ENCODE data around the gene EPM2AIP1.
A peak's percentile ranks its signal among the peaks of the same experiment; 100 is the strongest.
"Not testable (repeated sequence)": the region's sequence is repeated elsewhere in the genome, so short reads cannot be mapped to it uniquely, and the experiment has no call there.

EPM2AIP1 gene

DNA sequence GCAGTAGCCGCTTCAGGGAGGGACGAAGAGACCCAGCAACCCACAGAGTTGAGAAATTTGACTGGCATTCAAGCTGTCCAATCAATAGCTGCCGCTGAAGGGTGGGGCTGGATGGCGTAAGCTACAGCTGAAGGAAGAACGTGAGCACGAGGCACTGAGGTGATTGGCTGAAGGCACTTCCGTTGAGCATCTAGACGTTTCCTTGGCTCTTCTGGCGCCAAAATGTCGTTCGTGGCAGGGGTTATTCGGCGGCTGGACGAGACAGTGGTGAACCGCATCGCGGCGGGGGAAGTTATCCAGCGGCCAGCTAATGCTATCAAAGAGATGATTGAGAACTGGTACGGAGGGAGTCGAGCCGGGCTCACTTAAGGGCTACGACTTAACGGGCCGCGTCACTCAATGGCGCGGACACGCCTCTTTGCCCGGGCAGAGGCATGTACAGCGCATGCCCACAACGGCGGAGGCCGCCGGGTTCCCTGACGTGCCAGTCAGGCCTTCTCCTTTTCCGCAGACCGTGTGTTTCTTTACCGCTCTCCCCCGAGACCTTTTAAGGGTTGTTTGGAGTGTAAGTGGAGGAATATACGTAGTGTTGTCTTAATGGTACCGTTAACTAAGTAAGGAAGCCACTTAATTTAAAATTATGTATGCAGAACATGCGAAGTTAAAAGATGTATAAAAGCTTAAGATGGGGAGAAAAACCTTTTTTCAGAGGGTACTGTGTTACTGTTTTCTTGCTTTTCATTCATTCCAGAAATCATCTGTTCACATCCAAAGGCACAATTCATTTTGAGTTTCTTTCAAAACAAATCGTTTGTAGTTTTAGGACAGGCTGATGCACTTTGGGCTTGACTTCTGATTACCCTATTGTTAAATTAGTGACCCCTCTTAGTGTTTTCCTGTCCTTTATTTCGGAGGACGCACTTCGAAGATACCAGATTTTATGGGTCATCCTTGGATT, 674 bp upstream of the EPM2AIP1 start, which contains the start of gene MLH1:
Gene MLH1, plus strand, starts transcription at position 193 of the 958 bp plus-strand sequence. Its CDS starts 30 bp downstream, at position 223.
- DNase-seq (ENCODE audit: insufficient read length, low spot score): peak; percentile 98
- peak; percentile 96 for FAIRE-seq

DNA sequence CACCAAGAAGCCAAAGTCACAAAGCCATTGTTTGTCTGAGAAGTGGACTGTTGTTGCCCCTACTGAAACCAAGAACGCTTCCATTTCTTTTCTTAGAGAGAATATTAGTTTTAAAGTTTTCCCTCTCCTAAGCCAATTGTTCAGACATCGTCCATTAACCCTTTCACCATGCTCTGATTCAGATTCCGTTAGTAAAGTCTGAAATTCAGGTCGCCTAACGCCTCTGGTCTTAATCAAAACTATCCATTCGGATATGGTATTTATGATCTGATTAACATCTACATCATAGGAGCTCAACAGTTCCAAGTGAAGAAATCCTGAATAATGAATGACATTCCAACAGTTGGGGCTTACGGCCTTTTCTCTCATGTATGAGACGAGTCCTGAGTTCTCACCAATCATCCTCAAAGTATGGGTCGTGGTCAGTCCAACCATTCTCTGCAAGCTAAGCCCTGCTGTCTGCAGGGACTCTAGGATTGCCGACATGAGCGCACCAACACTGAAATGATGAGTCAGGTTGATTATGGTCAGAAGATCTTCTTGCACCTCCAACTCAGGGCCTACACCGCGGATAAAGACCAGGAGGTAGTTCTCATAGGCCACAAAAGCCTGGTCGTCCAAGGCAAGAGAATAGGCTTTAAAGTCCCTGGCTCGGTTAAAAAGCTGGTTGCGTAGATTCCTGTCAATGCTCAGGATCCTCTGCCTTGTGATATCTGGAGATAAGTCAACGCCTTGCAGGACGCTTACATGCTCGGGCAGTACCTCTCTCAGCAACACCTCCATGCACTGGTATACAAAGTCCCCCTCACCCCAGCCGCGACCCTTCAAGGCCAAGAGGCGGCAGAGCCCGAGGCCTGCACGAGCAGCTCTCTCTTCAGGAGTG, 767 bp downstream of the EPM2AIP1 start:
- FAIRE-seq: no peak
- no peak for DNase-seq (ENCODE audit: insufficient read length, low spot score)

DNA sequence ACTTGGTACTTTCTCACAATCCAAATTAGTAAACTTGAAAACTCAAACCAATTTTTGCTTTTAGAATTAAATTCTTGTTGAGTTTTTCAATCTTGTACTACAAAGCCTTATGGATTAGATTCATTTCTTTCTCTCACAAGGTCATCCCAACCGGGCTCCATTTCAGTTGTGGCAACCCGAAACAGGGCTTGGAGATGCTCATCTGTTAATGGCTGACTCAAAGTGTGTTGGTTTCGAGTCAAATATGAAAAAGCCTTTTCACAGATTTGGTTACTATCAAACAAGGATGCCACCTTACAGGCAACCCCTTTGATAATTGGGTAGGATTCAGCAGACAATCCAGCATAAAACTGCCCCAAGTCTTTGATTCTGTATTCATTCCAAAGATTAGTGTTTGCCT, 1.8 kb downstream of the EPM2AIP1 start:
- no peak for FAIRE-seq

DNA sequence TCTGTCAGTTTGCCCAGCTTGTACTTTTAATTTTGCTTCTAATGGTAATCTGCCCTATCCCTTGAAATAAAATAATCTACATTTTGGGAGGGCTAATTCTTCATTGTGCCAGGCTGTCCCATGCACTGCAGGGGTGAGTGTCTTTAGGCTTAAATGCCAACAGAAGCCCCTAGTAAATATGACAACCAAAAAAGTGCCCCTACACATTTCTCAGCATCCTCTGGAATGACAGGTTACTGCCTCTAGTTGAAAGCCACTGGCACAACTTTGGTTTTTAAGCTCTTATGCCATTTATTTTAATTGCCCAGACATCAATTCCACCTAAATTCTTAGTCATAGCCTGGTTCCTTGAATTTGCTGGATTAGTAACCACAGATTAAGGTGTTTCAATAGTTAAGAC, 3.4 kb downstream of the EPM2AIP1 start:
- FAIRE-seq: no peak
- DNase-seq (ENCODE audit: insufficient read length, low spot score): no peak

More for the DNA sequence above, 1.8 kb downstream of the EPM2AIP1 start:
- no peak for DNase-seq (ENCODE audit: insufficient read length, low spot score)

DNA sequence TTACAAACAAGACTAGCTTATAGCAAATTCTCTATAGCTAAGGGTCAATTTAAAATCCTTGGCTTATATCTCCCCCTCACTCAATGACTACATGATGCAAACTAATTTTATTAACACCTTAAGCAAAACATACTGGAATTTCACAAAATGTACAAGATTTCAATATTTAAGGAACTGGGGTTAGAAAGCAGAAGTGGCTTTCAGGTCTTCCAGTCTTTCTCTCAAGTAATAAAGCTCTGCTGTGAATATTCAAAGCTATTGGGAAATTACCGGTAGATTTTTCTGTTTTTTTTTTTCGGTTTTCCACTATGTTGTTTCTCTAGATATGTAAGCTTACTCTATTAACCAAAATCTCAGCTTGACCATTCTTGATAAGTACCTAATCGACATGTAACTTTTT, 3.9 kb downstream of the EPM2AIP1 start:
- FAIRE-seq (no peak), DNase-seq (ENCODE audit: insufficient read length, low spot score) (no peak)

DNA sequence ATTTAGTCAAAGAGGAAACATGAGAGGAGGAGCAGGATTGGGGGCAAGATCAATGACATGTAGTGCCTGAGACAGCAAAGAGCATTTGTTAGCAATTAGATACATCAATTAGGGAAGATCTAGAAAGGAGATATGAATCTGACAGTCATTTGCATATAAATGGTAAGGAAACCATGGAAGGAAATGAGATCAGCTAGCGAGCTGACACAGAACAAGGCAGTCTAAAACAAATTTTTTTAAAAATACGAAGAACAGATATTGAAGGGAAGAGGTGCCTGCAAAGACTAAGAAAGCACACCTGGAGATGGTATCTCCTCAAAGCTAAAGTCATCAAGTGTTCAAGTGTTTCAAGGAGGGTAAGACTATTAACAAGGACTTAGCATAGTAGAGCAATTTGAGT, 4.6 kb downstream of the EPM2AIP1 start:
- FAIRE-seq (no peak), DNase-seq (ENCODE audit: insufficient read length, low spot score) (no peak)

DNA sequence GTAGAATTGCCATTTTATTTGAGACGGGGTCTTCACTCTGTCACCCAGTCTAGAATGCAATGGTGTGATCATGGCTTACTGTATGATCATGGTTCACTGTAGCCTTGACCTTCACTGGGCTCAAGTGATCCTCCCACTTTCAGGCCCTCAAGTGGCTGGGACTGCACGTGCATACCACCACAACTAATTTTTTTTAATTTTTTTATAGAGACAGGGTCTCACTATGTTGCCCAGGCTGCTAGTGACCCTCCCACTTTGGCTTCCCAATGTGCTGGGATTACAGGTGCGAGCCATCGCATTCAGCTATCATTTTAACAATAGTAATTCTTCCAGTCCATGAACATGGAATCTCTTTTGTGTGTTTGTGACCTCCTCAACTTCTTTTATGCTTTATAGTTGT, 11.9 kb downstream of the EPM2AIP1 start:
- DNase-seq (ENCODE audit: insufficient read length, low spot score): no peak
- no peak for FAIRE-seq

DNA sequence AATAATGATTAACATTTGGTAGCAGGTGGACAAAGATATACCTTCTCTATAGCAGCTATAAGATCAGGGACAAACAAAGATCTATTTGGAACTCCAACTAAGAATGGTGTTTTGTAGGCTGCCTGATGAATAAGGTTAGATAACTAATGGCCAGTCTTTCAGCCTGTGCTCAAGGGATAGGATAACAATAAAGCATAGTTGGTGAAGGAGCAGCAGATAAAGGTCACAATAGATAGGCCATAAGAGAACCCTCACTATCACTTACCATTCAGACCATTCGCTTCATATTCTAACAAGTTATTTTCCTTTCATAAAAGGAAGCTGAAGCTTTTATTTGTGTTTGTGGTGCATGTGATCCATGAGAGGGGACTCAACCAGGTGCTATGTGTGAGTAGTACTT, 19.8 kb downstream of the EPM2AIP1 start:
- DNase-seq (ENCODE audit: insufficient read length, low spot score): no peak
- FAIRE-seq: no peak

DNA sequence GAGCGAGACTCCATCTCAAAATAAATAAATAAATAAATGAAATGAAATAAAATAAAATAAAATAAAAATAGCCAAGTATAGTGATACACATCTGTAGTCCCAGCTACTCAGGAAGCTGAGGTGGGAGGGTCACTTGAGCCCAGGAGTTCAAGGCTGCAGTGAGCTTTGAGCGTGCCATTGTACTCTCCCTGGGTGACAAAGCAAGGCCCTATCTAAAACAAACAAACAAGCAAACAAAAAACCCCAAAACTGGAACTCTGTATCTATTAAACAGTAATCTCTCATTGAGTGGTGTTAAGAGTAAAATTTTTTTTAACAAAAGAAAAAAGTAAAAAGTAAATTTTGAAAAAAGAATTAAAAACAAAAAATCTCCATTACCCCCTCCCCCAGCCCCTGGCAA, 20.8 kb downstream of the EPM2AIP1 start:
- FAIRE-seq: no peak

DNA sequence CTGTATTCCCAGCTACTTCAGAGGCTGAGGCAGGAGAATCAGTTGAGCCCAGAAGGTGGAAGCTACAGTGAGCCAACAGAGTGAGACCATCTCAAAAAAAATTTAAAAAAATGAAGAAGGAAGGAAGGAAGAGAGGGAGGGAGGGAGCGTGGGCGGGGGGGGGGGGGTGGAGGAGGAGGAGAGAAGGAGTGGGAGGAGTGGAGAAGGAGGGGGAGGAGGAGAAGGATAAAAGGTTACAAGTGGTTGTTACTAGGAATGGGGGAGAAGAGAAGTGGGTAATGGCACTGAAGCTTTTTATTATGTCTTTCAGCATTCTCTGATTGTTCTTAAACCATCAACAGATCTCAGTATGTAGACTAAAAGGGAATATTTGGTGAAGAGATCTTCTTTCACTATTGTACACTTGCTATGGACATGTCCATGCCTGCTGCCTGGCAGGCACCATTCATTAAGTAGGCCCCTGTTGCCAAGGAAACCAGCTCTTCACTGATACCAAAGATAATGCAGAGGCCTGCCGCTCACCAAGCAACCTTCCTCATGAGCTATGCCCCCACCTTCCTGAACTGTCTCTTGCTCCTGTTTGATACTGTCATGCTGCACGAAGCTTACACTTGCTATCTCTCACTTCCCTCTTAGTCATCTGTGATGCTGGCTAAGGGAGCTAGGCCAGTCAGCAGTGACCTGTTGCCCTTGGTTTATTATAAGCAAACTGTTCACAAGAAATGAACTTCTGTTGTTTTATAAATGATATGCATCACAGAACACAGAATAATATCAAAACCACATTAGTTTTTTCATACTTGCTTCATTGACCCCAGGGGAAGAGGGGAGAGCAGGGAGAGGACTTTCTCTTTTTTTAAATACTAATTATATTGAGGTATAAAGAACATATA, 23.1 kb downstream of the EPM2AIP1 start:
- FAIRE-seq (no peak), DNase-seq (ENCODE audit: insufficient read length, low spot score) (peak; percentile 46)

More for the DNA sequence above, 20.8 kb downstream of the EPM2AIP1 start:
- DNase-seq (ENCODE audit: insufficient read length, low spot score): no peak

DNA sequence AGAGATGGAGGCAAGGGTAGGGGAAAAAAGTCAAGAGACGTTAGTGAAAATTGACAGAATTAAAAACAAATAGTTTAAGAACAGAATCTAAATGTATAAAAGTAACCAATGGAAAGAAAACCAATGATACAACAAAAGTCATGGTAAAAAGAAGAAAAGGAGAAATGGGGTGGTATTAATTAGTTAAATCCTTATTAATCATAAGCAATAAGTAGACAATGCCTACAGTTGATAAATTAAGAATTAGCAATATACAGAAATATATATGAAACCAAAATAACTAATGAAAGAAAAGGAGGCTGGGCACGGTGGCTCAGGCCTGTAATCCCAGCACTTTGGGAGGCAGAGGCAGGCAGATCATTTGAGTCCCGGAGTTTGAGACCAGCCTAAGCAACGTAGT, 23.8 kb downstream of the EPM2AIP1 start:
- FAIRE-seq (no peak), DNase-seq (ENCODE audit: insufficient read length, low spot score) (no peak)

DNA sequence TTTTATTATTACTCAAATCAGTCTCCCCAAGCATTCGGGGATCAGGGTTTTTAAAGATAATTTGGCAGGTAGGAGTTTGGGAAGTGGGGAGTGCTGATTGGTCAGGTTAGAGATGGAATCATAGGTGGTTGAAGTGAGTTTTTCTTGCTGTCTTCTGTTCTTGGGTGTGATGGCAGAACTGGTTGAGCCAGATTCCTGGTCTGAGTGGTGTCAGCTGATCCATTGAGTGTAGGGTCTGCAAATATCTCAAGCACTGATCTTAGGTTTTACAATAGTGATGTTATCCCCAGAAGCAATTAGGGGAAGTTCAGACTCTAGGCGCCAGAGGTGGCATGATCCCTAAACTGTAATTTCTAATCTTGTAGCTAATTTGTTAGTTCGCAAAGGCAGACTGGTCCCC, 27.5 kb downstream of the EPM2AIP1 start:
- no peak for DNase-seq (ENCODE audit: insufficient read length, low spot score)

DNA sequence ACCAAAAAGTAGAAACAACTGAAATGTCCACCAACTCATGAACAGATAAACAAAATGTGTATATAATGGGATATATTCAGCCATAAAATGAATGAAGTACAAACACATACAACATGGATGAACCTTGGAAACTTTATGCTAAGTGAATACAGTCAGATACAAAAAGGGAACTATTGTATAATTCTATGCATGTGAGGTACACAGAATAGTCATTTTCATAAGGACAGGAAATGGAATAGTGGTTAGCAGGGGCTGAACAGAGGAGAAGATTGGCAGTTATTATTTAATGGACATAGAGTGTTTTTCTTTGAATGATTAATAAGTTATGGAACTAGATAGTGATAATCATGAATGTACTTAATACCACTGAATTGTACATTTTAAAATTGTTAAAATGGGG, 28.1 kb downstream of the EPM2AIP1 start:
- FAIRE-seq (no peak), DNase-seq (ENCODE audit: insufficient read length, low spot score) (no peak)

More for the DNA sequence above, 27.5 kb downstream of the EPM2AIP1 start:
- no peak for FAIRE-seq

DNA sequence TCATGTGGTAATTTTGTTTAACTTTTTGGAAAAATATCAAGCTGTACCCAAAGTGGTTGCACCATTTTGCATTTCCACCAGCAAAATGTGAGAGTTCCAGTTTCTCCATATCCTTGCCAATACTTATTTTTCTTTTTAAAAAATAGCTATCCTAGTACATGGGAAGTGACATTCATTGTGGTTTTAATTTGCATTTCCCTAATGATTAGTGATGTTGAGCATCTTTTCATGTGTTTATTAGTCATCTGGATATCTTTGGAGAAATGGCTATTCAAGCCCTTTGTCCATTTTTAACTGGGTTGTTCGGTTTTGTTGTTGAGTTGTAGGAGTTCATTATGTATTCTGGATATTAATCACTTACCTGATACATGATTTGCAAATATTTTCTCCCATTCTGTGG, 28.6 kb downstream of the EPM2AIP1 start:
- DNase-seq (ENCODE audit: insufficient read length, low spot score) (no peak), FAIRE-seq (no peak)

DNA sequence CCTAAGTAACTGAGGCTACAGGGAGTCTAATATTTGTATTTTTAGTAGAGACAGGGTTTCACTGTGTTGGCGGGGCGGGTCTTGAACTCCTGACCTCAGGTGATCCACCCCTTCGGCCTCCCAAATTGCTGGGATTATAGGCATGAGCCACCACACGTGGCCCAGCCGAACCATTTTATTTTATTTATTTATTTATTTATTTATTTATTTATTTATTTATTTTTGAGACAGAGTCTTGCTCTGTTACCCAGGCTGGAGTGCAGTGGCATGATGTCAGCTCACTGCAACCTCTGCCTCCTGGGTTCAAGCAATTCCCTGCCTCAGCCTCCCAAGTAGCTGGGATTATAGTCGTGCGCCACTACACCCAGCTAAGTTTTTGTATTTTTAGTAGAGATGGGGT, 29.9 kb downstream of the EPM2AIP1 start:
- FAIRE-seq; DNase-seq (ENCODE audit: insufficient read length, low spot score): not testable (repeated sequence)

DNA sequence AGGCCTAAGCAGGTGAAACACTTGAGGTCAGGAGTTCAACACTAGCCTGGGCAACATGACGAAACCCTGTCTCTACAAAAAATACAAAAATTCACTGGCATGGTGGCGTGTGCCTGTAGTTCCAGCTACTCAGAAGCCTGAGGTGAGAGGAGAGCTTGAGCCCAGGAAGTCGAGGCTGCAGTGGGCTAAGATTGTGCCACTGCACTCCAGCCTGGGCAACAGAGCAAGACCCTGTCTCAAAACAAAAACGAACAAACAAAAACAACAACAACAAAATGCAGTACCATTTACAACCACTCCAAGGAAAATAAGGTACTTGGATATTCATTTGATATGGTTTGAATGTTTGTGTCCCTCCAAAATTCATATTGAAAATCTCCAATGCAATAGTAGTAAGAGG, 32.4 kb downstream of the EPM2AIP1 start:
- DNase-seq (ENCODE audit: insufficient read length, low spot score) (no peak), FAIRE-seq (no peak)

DNA sequence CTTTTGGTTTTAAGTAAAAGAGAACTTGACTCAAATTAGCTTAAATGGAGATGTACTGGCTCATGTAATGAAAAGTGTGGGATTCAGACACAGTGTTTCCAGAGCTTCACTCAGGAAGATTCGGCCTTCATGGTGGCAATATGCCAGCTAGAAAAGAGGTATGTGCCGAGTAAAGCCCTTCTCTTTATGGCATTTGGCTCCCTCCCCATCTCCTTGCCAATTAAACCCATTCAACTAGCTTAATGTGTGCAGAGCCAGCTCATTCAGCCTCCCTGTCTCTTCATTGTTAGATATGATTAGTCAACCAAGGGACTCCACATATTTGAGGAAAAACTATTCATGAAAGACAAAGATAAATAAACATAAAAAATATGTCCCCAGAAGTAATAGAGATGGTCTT, 33.1 kb downstream of the EPM2AIP1 start:
- FAIRE-seq: no peak
- DNase-seq (ENCODE audit: insufficient read length, low spot score): no peak

DNA sequence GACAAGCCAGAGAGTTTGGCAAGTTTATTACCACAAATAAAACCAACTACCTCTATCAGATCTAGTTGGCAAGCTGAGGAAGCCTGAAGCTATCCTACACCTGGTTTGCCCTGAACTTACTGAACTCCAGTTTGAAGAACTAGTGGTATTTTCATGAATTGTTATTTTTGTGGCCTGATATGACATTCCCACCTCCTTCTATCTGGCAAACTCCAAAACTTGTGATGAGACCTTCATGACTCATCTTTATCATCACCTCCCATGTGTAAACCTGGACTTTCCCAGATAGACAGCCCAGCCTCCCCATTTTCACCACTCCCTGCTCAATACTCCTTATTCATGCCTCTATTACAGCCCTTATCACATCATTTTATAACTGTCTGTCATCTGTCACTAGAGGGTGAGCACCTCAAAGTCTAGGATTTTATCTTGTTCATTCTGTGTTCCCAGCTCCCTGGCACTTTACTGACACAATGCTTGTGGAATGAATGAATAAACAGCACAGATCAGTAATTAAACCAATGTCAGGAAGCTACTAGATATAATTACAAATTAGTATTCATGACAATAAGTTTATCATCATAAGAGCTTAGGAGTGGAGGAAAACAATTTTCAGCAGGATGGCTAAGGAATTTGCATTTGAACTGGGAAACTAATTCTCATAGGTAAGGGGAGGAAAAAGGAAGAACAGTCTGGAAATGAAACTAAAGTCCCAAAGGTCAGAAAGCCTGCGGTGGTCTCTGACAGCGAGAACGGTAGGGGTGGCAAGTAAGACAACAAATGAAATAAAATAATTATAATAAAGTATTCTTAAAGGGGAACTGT, 34.9 kb downstream of the EPM2AIP1 start:
- DNase-seq (ENCODE audit: insufficient read length, low spot score) (no peak), FAIRE-seq (no peak)

DNA sequence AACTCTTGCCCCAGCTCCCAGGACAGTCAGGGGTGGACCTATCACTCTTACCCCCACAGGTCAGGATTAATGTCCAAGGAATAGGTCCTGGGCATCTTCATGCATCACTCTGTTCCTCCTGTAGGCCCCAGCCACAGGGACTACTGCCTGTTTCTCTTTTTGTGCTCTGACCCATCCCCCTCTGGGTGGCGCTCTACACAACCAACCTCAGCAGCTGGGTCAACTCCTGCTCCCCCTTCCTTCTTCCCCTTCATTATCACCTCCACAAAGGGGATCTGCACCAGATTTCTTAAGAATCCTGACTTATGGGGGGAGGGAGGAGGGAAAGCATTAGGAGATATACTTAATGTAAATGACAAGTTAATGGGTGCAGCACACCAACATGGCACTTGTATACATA, 35.9 kb downstream of the EPM2AIP1 start:
- FAIRE-seq: no peak
- DNase-seq (ENCODE audit: insufficient read length, low spot score): no peak
